ENCODE data around the gene INSR. TPM values are rescaled to one million over a fixed set of nuclear protein-coding genes. Genes with fewer than 3 reads are reported as not detected.

INSR gene
- total RNA-seq, 3 donors from 2014 or later (not counting 1 experiment from before 2014, with no cell fraction given), result 0.50 to 4.9 (median 2.0) TPM

- Mint-ChIP-seq H3K9me3 (no peaks in the 10 kb centered on the region), H3K4me3 (no peak overlapping the region), H3K27ac (no peak overlapping the region), H3K4me1 (no peaks in the 10 kb centered on the region), H3K36me3 (no peaks in the 10 kb centered on the region), H3K27me3 (ENCODE audit: low read depth in 2 of 2) (no peaks in the 10 kb centered on the region)
- no peak for TF ChIP-seq CTCF (IDR thresholded peaks at IDR 0.05)
- DNase-seq (no peak), ATAC-seq (no peak)
- no peaks in the 10 kb centered on the region for H3K9me3 ChIP-seq (ENCODE audit: control insufficient read depth, insufficient read depth, low read length)
- WGBS (ENCODE audit: insufficient coverage), result 85% methylated on average over 2 of the region's 2 CpGs
- no peak overlapping the region for H3K4me3 ChIP-seq (ENCODE audit: low read length)
- intact Hi-C loops (cut with micrococcal nuclease), result no loop called here
- H3K27ac ChIP-seq (ENCODE audit: low read length), result no peak overlapping the region
- H3K4me1 ChIP-seq (ENCODE audit: control insufficient read depth, insufficient read depth, low read length), result no peaks in the 10 kb centered on the region
- no peaks in the 10 kb centered on the region for H3K36me3 ChIP-seq (ENCODE audit: control insufficient read depth, insufficient read depth, low read length)
- H3K27me3 ChIP-seq (ENCODE audit: control insufficient read depth, insufficient read depth, low read length), result no peaks in the 10 kb centered on the region
These were observed 157.1 kb downstream of the INSR start for GRCh38 chr19:7137120-7137519.

GRCh38 chr19:7132054-7132453 is 162.2 kb downstream of the INSR start:
- intact Hi-C loops (cut with micrococcal nuclease), result no loop called here
- no peak overlapping the region for H3K27ac Mint-ChIP-seq
- H3K4me1 ChIP-seq (ENCODE audit: control insufficient read depth, insufficient read depth, low read length), result no peaks in the 10 kb centered on the region
- H3K4me3 ChIP-seq (ENCODE audit: low read length), result no peak overlapping the region
- H3K27me3 ChIP-seq (ENCODE audit: control insufficient read depth, insufficient read depth, low read length), result no peaks in the 10 kb centered on the region
- no peaks in the 10 kb centered on the region for H3K9me3 ChIP-seq (ENCODE audit: control insufficient read depth, insufficient read depth, low read length)
- no peaks in the 10 kb centered on the region for H3K9me3 Mint-ChIP-seq
- H3K27ac ChIP-seq (ENCODE audit: low read length), result no peak overlapping the region
- no peaks in the 10 kb centered on the region for H3K27me3 Mint-ChIP-seq (ENCODE audit: low read depth in 2 of 2)
- no peak overlapping the region for H3K4me3 Mint-ChIP-seq
- no peaks in the 10 kb centered on the region for H3K36me3 ChIP-seq (ENCODE audit: control insufficient read depth, insufficient read depth, low read length)
- H3K4me1 Mint-ChIP-seq, result no peaks in the 10 kb centered on the region
- 97% methylated on average over 16 of the region's 16 CpGs for WGBS (ENCODE audit: insufficient coverage)
- no peak for TF ChIP-seq CTCF (IDR thresholded peaks at IDR 0.05)
- H3K36me3 Mint-ChIP-seq, result no peaks in the 10 kb centered on the region
- no peak for DNase-seq
- no peak for ATAC-seq

GRCh38 chr19:7130043-7130442 is 164.2 kb downstream of the INSR start:
- Mint-ChIP-seq H3K36me3 (no peaks in the 10 kb centered on the region), H3K4me3 (no peak overlapping the region), H3K9me3 (no peaks in the 10 kb centered on the region), H3K27ac (no peak overlapping the region), H3K4me1 (no peaks in the 10 kb centered on the region), H3K27me3 (ENCODE audit: low read depth in 2 of 2) (no peaks in the 10 kb centered on the region)
- H3K36me3 ChIP-seq (ENCODE audit: control insufficient read depth, insufficient read depth, low read length), result no peaks in the 10 kb centered on the region
- H3K4me3 ChIP-seq (ENCODE audit: low read length), result no peak overlapping the region
- WGBS (ENCODE audit: insufficient coverage), result 100% methylated on average over 1 of the region's 1 CpG
- no peaks in the 10 kb centered on the region for H3K27me3 ChIP-seq (ENCODE audit: control insufficient read depth, insufficient read depth, low read length)
- no peak for ATAC-seq
- TF ChIP-seq CTCF (IDR thresholded peaks at IDR 0.05), result no peak
- no peaks in the 10 kb centered on the region for H3K4me1 ChIP-seq (ENCODE audit: control insufficient read depth, insufficient read depth, low read length)
- H3K27ac ChIP-seq (ENCODE audit: low read length), result no peak overlapping the region
- intact Hi-C loops (cut with micrococcal nuclease), result no loop called here
- peaks cover 9% of the 10 kb centered on the region for H3K9me3 ChIP-seq (ENCODE audit: control insufficient read depth, insufficient read depth, low read length)
- DNase-seq, result no peak

GRCh38 chr19:7126132-7126531 is 168.1 kb downstream of the INSR start:
- 94% methylated on average over 3 of the region's 3 CpGs for WGBS (ENCODE audit: insufficient coverage)
- Mint-ChIP-seq H3K36me3 (no peaks in the 10 kb centered on the region), H3K9me3 (no peaks in the 10 kb centered on the region), H3K27ac (no peak overlapping the region), H3K27me3 (ENCODE audit: low read depth in 2 of 2) (no peaks in the 10 kb centered on the region), H3K4me1 (no peaks in the 10 kb centered on the region), H3K4me3 (no peak overlapping the region)
- H3K27ac ChIP-seq (ENCODE audit: low read length), result no peak overlapping the region
- no peaks in the 10 kb centered on the region for H3K4me1 ChIP-seq (ENCODE audit: control insufficient read depth, insufficient read depth, low read length)
- intact Hi-C loops (cut with micrococcal nuclease), result no loop called here
- H3K36me3 ChIP-seq (ENCODE audit: control insufficient read depth, insufficient read depth, low read length), result no peaks in the 10 kb centered on the region
- ATAC-seq, result no peak
- no peak for TF ChIP-seq CTCF (IDR thresholded peaks at IDR 0.05)
- H3K27me3 ChIP-seq (ENCODE audit: control insufficient read depth, insufficient read depth, low read length), result no peaks in the 10 kb centered on the region
- H3K4me3 ChIP-seq (ENCODE audit: low read length), result no peak overlapping the region
- peaks cover 9% of the 10 kb centered on the region for H3K9me3 ChIP-seq (ENCODE audit: control insufficient read depth, insufficient read depth, low read length)
- no peak for DNase-seq

Measured in natural killer cell (primary cell).